Measurements from ENCODE around the gene VAV2. TPM values are rescaled to one million over a fixed set of nuclear protein-coding genes. Genes with fewer than 3 reads are reported as not detected.
"Not testable (repeated sequence)": the region's sequence is repeated elsewhere in the genome, so short reads cannot be mapped to it uniquely, and the experiment has no call there.

The VAV2 gene
- polyA plus RNA-seq, 1 of the 3 experiments (the other 2 are of a cell fraction) = 14.9 TPM

GRCh38 chr9:133958756-133959155 lies 33.4 kb downstream of the VAV2 start:
- ChIA-PET POLR2A (interaction anchor here (0.6 kb wide), 1 partner anchor 34 kb away, joined by 4 read pairs; no protein-coding TSS in a partner anchor), CTCF (no interaction called here)
- Histone ChIP-seq H3K9me3 (no peaks in the 10 kb centered on the region), H3K79me2 (ENCODE audit: insufficient read depth) (peaks cover 88% of the 10 kb centered on the region), H3K4me2 (no peak overlapping the region), H3K27ac (ENCODE audit: low read depth in 2 of 2, low read length in 1 of 2) (no peak overlapping the region), H4K20me1 (ENCODE audit: insufficient read depth) (peaks cover 85% of the 10 kb centered on the region), H3K27me3 (ENCODE audit: insufficient read depth) (no peaks in the 10 kb centered on the region), H3K4me3 (ENCODE audit: low read depth in 2 of 2, low read length in 1 of 2) (no peak overlapping the region), H3K4me1 (ENCODE audit: control insufficient read depth in 1 of 2, insufficient read depth in 2 of 2, low read depth in 1 of 2, low read length in 1 of 2) (peaks cover 17 to 58% of the 10 kb centered on the region in 2 experiments), H3F3A (replicated peaks; ENCODE audit: insufficient read depth) (no peaks in the 10 kb centered on the region), H3K9ac (no peak overlapping the region), H3K9me2 (no peaks in the 10 kb centered on the region), H3K36me3 (replicated peaks in 1 of 2; ENCODE audit: control insufficient read depth in 1 of 2, insufficient read depth in 2 of 2, low read length in 1 of 2) (no peaks in the 10 kb centered on the region), H2AFZ (ENCODE audit: low read depth) (no peak overlapping the region)
- no peak for DNase-seq
- TF ChIP-seq REST (IDR thresholded peaks at IDR 0.05; ENCODE audit: low read depth, low read length) = no peak
- no peak for TF ChIP-seq CTCF (IDR thresholded peaks at IDR 0.05)
- no peak for TF ChIP-seq RFX5 (IDR thresholded peaks at IDR 0.05; ENCODE audit: low read length)
- TF ChIP-seq NFIC (IDR thresholded peaks at IDR 0.05; ENCODE audit: borderline replicate concordance) = no peak
- TF ChIP-seq TCF12 (IDR thresholded peaks at IDR 0.05) = no peak
- no peak for TF ChIP-seq RXRA (IDR thresholded peaks at IDR 0.05; ENCODE audit: borderline replicate concordance, low read depth)
- no peak for TF ChIP-seq RAD21 (IDR thresholded peaks at IDR 0.05; ENCODE audit: low read length)
- no peak for TF ChIP-seq FOXJ3 (CRISPR knock-in tag; IDR thresholded peaks at IDR 0.05)
- no peak for TF ChIP-seq JUND (IDR thresholded peaks at IDR 0.05)
- no peak for TF ChIP-seq GABPA (IDR thresholded peaks at IDR 0.05; ENCODE audit: low read depth)
- TF ChIP-seq TEAD4 (IDR thresholded peaks at IDR 0.05; ENCODE audit: borderline replicate concordance, insufficient read depth) = no peak
- TF ChIP-seq GATA2 (CRISPR knock-in tag; IDR thresholded peaks at IDR 0.05) = no peak
- 94% methylated on average over 3 of the region's 6 CpGs for WGBS (ENCODE audit: low lambda C conversion rate)

GRCh38 chr9:133957772-133958171 lies 34.4 kb downstream of the VAV2 start:
- H3K4me2 ChIP-seq; H3K9me2 ChIP-seq; H3K27me3 ChIP-seq (ENCODE audit: insufficient read depth); H3K27ac ChIP-seq (ENCODE audit: low read depth in 2 of 2, low read length in 1 of 2); H3K9me3 ChIP-seq; H3K9ac ChIP-seq; DNase-seq; POLR2A ChIA-PET; H3F3A ChIP-seq (replicated peaks; ENCODE audit: insufficient read depth); CTCF ChIA-PET; H3K4me3 ChIP-seq (ENCODE audit: low read depth in 2 of 2, low read length in 1 of 2); H2AFZ ChIP-seq (ENCODE audit: low read depth); H3K36me3 ChIP-seq (replicated peaks in 1 of 2; ENCODE audit: control insufficient read depth in 1 of 2, insufficient read depth in 2 of 2, low read length in 1 of 2): not testable (repeated sequence)
- H3K4me1 ChIP-seq (ENCODE audit: control insufficient read depth in 1 of 2, insufficient read depth in 2 of 2, low read depth in 1 of 2, low read length in 1 of 2) = peaks cover 17 to 58% of the 10 kb centered on the region in 2 experiments
- peaks cover 84% of the 10 kb centered on the region for H4K20me1 ChIP-seq (ENCODE audit: insufficient read depth)
- no CpG with 5 or more reads among the region's 7 CpGs for WGBS (ENCODE audit: low lambda C conversion rate)
- peaks cover 86% of the 10 kb centered on the region for H3K79me2 ChIP-seq (ENCODE audit: insufficient read depth)

All from SK-N-SH (cell line).